Nephron (organoid): ENCODE data around the gene MARCHF4.

ENCODE experiments used
- H3K27ac Mint-ChIP-seq, 3 experiments: 2 replicates each; pipeline ENCODE4 v1.8.0; 2020; ENCODE audit warnings: mixed read lengths in 3 of 3, mild to moderate bottlenecking in 2 of 3, moderate library complexity in 1 of 3
- H3K27me3 Mint-ChIP-seq: 2 replicates; pipeline ENCODE4 v1.8.0; 2021; ENCODE audit warnings: low read depth, mild to moderate bottlenecking, moderate library complexity, mixed read lengths
- H3K36me3 Mint-ChIP-seq: 2 replicates; pipeline ENCODE4 v1.8.0; 2020; ENCODE audit warnings: low read depth, mixed read lengths
- H3K4me1 Mint-ChIP-seq: 2 replicates; pipeline ENCODE4 v1.8.0; 2020; ENCODE audit warnings: mixed read lengths
- H3K4me3 Mint-ChIP-seq, 3 experiments: 2 replicates each; pipeline ENCODE4 v1.8.0; 2020; ENCODE audit warnings: mild to moderate bottlenecking in 3 of 3, mixed read lengths in 3 of 3, moderate library complexity in 2 of 3
- H3K9me3 Mint-ChIP-seq: 2 replicates; pipeline ENCODE4 v1.8.0; 2020; ENCODE audit warnings: mixed read lengths
- CTCF ChIP-seq, 3 experiments: fragments of 200-600 bp; sonication (generic); IDR thresholded peaks; one replicate each; pipeline ENCODE4 v1.5.0; 2021; ENCODE audit warnings: antibody characterized with exemption in 3 of 3; ENCODE audit not compliant: unreplicated experiment in 3 of 3

The MARCHF4 gene

DNA sequence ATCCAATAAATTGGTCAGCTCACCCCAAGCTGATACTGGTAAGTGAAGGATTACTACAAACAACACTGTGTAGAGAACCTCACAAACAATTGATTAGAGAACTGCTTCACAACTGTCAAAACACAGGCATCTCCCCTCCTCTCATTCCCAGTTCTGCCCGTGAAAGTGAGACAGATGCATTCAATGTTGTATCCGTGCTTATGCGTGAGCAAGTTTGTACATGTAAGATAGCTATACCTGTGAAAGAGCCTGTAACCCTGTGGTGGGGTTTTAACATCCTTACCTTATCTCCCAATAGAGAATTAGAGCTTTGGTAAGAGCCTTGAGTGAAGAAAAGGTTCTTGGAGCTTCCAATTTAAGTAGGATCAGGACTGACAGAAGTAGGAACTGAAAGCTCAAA is 9.1 kb downstream of the MARCHF4 start:
- Mint-ChIP-seq H3K4me3 (no peak overlapping the region), H3K9me3 (no peaks in the 10 kb centered on the region), H3K4me1 (peaks cover 16% of the 10 kb centered on the region), H3K27ac (peak overlapping the region in 1 of 3 experiments; percentile 11), H3K36me3 (no peaks in the 10 kb centered on the region), H3K27me3 (peaks cover 48% of the 10 kb centered on the region)
- no peak for TF ChIP-seq CTCF (IDR thresholded peaks at IDR 0.05; ENCODE audit: unreplicated experiment in 3 of 3)

- peaks cover 44% of the 10 kb centered on the region for H3K27me3 Mint-ChIP-seq
- no peaks in the 10 kb centered on the region for H3K36me3 Mint-ChIP-seq
- H3K27ac Mint-ChIP-seq: peak overlapping the region in 1 of 3 experiments; percentile 11
- no peak overlapping the region for H3K4me3 Mint-ChIP-seq
- peaks cover 16% of the 10 kb centered on the region for H3K4me1 Mint-ChIP-seq
- no peak for TF ChIP-seq CTCF (IDR thresholded peaks at IDR 0.05; ENCODE audit: unreplicated experiment in 3 of 3)
- H3K9me3 Mint-ChIP-seq: no peaks in the 10 kb centered on the region
These were observed 9.6 kb downstream of the MARCHF4 start for GRCh38 chr2:216362730-216363129.

DNA sequence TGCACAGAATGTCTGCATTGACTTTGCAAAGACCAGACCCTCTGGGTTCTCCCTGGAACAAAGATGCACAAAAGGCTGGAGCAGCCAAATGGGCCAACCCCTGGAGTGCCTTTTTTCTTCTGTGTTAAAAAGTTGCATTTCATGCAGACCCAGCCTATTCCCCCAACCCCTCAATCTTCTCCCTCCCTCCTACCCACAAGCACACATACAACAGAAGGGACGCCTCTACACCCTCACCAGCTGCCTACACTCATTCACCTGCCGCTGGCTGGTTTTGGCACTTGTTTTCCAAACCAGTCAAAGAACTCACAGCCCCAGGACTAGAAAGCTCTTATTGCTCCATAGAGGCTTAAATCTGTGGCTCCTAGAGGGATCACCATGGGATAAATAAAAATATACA is 16.6 kb downstream of the MARCHF4 start:
- Mint-ChIP-seq H3K27me3 (peaks cover 13% of the 10 kb centered on the region), H3K4me1 (no peaks in the 10 kb centered on the region), H3K4me3 (no peak overlapping the region), H3K27ac (no peak overlapping the region), H3K9me3 (no peaks in the 10 kb centered on the region), H3K36me3 (no peaks in the 10 kb centered on the region)
- TF ChIP-seq CTCF (IDR thresholded peaks at IDR 0.05; ENCODE audit: unreplicated experiment in 3 of 3): no peak

DNA sequence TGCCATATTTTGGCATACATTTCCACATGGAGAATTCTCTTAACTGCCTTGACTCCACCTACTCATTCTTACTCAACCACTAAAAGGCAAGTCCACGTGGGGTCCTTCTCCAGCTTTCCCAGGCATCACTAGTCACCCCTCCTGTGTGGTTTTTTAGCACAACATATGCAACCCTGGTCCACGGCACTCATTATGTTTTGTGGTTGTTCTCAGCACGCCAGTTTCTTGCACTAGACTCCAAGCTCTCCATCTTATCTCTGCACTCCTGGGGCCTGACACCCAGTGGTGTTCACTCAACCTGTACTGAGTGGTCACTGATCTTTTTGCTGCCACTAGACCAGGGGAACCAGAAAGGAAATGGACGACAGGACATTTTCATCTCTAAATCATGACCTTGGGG is 18.0 kb downstream of the MARCHF4 start:
- TF ChIP-seq CTCF (IDR thresholded peaks at IDR 0.05; ENCODE audit: unreplicated experiment in 3 of 3): no peak
- Mint-ChIP-seq H3K9me3 (no peaks in the 10 kb centered on the region), H3K27ac (no peak overlapping the region), H3K36me3 (no peaks in the 10 kb centered on the region), H3K4me3 (no peak overlapping the region), H3K27me3 (peaks cover 10% of the 10 kb centered on the region), H3K4me1 (peaks cover 4% of the 10 kb centered on the region)

- Mint-ChIP-seq H3K9me3 (no peaks in the 10 kb centered on the region), H3K27me3 (peaks cover 5% of the 10 kb centered on the region), H3K4me3 (no peak overlapping the region), H3K27ac (no peak overlapping the region), H3K36me3 (no peaks in the 10 kb centered on the region), H3K4me1 (peaks cover 6% of the 10 kb centered on the region)
- TF ChIP-seq CTCF (IDR thresholded peaks at IDR 0.05; ENCODE audit: unreplicated experiment in 3 of 3): no peak
These were observed 19.5 kb downstream of the MARCHF4 start for GRCh38 chr2:216352653-216353270.

DNA sequence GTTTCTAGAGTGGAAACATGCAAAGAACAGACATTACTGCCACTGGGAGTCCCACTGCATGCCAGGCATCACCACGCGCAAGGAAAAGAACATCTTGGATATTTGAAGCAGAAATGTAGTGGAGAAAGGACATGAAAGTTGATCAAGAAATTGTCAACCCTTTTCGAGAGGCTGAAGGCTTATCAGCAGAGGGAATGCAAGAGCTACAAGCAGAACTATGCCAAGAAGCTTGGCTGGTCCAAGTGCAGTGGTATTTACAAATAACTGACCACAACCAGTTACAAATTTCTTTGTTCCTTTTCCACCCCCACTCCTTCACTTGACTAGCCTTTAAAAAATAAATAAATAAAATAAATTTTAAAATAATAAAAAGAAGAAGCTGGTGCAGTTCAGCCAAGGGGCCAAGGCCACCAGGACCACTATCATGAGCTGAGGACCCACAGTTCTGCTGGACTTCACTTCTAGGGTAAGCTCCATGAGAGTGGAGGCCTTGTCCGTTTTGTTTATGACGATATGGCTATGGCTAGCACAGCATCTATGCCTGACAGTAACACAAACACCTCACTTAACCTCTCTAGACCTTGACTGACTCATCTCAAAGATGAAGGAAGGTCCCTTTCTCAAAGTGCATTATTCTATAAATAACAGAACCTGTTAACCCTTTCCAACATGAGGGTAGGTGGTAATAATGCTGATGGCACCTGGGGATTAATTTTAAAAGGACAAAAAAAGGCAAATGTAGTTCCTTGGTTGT is 20.9 kb downstream of the MARCHF4 start:
- Mint-ChIP-seq H3K36me3 (no peaks in the 10 kb centered on the region), H3K9me3 (no peaks in the 10 kb centered on the region), H3K27ac (no peak overlapping the region), H3K4me1 (peaks cover 6% of the 10 kb centered on the region), H3K27me3 (peaks cover 8% of the 10 kb centered on the region), H3K4me3 (no peak overlapping the region)
- no peak for TF ChIP-seq CTCF (IDR thresholded peaks at IDR 0.05; ENCODE audit: unreplicated experiment in 3 of 3)
